ENCODE data around the gene PEA15.

PEA15 gene

DNA sequence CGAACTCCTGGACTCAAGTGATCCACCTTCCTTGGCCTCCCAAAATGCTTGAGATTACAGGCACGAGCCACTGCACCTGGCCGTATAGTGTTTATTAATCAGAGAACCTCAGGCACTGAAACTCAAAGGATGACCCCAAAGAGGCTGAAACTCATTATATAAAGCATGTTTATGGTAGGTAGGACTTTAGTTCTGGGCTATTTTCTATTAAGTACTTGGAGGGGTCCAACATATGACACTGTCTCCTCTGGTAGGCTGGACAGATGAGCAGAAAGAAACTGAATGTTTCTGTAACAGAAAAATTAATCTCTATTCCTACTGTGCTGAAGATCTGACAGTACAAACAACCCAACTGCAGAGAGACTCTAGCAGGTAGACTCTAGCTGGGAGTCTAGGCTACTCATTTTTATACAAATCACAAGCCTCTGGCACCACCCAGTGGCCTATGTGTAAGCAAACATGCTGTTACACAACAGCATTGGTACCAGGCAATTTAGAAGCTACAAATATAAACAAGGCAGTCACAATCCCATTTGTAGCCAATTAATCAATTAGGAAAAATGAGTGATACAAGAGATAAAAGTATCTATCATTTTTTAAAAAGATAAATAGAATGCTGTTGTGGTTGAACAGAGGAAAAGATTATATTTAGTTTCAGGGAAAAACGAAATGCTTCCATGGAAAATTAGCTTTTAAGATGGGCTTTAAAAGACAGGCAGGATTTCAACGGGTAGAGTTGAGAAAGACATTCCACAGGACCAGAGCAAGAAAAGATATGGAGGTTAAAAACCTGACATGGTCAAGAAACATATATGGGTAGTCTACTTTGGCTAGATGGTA, 46.7 kb downstream of the PEA15 start:
- DNase-seq (ENCODE audit: insufficient read length) (peak; percentile 23), FAIRE-seq (peak; percentile 5)
- TF ChIP-seq POLR2A (IDR thresholded peaks at IDR 0.05; ENCODE audit: low read depth, low read length) (no peak), TAF1 (IDR thresholded peaks at IDR 0.05; ENCODE audit: borderline replicate concordance, low read depth, low read length) (no peak), POLR2AphosphoS5 (IDR thresholded peaks at IDR 0.05; ENCODE audit: low read depth, low read length) (no peak)

DNA sequence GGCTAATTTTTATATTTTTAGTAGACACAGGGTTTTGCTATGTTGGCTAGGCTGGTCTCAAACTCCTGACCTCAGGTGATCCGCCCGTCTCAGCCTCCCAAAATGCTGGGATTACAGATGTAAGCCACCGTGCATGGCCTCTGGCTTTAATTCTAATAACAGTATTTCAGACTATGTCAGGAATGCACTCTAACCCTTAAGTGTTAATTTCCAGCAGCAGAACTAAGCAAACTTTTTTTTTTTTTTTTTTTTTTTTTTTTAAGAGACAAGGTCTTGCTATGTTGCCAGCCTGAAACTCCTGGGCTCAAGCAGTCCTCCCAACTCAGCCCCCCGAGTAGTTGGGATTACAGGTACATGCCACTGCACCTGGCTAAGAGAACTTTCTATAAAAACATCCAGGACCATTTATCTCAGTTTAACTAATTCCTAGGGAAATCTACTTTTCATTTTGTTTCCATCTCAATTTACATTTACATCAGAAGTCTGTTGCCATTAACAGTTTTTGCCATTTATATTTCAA, 50.7 kb downstream of the PEA15 start:
- no peak for DNase-seq (ENCODE audit: insufficient read length)
- no peak for FAIRE-seq
- TF ChIP-seq TAF1 (IDR thresholded peaks at IDR 0.05; ENCODE audit: borderline replicate concordance, low read depth, low read length), result no peak
- TF ChIP-seq POLR2AphosphoS5 (IDR thresholded peaks at IDR 0.05; ENCODE audit: low read depth, low read length), result no peak
- TF ChIP-seq POLR2A (IDR thresholded peaks at IDR 0.05; ENCODE audit: low read depth, low read length), result no peak

DNA sequence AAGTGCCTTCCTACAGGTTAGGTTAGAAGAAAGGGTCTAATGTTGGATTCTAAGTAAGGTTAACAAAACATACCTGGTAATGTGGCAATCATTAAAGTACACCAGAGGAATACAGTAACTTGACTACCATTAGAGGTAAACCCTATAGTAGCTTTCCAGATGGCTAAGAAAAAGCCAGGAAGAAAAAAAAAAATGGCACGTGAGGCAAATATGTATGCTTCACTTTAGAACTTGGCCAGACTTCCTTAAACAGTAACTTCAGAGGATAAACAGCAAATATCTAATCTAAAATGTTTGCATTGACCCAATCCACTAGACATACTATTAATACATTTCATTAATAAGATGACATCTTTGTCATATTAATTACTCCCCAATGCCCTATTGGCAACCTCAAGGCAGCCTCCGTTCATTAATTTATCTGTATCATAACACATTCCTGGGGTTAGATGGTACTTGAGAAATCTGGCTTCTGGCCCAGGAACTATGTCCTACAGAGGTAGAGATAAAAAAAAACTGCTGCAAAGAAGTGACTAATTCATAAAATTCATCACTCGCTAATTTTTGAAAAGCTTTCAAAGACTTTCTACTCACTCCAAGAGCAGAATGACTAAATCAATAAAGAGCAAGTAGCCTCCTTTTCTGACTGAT, 51.3 kb downstream of the PEA15 start:
- FAIRE-seq (peak; percentile 57), DNase-seq (ENCODE audit: insufficient read length) (no peak)

DNA sequence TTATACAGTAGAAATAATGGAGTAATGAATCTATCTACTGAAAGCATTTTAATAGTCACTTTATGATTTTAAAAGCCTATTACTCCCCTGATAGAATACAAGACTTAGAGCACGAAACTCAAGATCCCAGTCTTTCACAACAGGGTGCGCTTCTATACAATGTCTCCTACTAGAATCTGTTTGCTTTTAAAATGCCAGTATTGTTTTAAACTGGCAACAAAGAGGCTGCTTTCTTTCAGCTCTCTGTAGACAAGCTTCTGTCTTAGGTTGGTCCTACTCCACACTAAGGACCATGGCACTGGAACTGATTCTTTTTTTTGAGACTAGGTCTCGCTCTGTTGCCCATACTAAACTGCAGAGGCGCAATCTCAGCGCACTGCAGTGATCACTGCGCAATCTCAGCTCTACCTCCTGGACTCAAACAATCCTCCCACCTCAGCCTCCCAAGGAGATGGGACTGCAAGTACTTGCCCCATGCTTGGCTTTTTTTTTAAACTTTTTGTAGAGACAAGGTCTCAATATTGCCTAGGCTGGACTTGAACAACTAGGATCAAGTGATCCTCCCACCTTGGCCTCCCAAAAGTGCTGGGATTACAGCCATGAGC, 52.3 kb downstream of the PEA15 start:
- TF ChIP-seq POLR2A (IDR thresholded peaks at IDR 0.05; ENCODE audit: low read depth, low read length), result no peak
- no peak for TF ChIP-seq POLR2AphosphoS5 (IDR thresholded peaks at IDR 0.05; ENCODE audit: low read depth, low read length)
- TF ChIP-seq TAF1 (IDR thresholded peaks at IDR 0.05; ENCODE audit: borderline replicate concordance, low read depth, low read length), result no peak
- DNase-seq (ENCODE audit: insufficient read length) (no peak), FAIRE-seq (no peak)

More for the DNA sequence above, 51.3 kb downstream of the PEA15 start:
- TF ChIP-seq POLR2AphosphoS5 (IDR thresholded peaks at IDR 0.05; ENCODE audit: low read depth, low read length), result no peak
- no peak for TF ChIP-seq POLR2A (IDR thresholded peaks at IDR 0.05; ENCODE audit: low read depth, low read length)
- no peak for TF ChIP-seq TAF1 (IDR thresholded peaks at IDR 0.05; ENCODE audit: borderline replicate concordance, low read depth, low read length)

DNA sequence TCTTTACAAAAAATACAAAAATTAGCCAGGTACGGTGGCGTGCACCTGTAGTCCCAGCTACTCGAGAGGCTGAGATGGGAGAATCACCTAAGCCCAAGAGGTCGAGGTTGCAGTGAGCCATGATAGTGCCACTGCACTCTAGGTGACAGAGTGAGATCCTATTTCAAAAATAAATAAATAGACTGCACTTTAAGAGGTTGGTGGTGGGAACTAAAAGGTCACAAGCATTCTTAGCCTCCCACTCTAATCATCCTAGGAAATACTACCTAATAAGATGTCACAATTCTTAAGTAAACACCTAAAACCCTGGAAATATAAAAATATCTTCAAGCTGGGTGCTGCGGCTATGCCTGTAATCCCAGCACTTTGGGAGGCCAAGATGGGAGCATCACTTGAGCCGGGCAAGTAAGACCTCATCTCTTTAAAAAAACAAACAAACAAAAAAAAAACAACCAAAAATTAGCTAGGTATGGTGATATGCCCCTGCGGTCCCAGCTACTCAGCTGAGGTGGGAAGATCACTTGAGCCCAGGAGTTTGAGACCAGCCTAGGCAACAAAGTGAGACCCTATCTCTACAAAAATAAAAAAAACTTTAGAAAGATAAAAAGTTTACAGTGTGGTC, 53.1 kb downstream of the PEA15 start:
- DNase-seq (ENCODE audit: insufficient read length), result no peak
- FAIRE-seq, result no peak
- TF ChIP-seq POLR2AphosphoS5 (IDR thresholded peaks at IDR 0.05; ENCODE audit: low read depth, low read length) (no peak), TAF1 (IDR thresholded peaks at IDR 0.05; ENCODE audit: borderline replicate concordance, low read depth, low read length) (no peak), POLR2A (IDR thresholded peaks at IDR 0.05; ENCODE audit: low read depth, low read length) (no peak)

DNA sequence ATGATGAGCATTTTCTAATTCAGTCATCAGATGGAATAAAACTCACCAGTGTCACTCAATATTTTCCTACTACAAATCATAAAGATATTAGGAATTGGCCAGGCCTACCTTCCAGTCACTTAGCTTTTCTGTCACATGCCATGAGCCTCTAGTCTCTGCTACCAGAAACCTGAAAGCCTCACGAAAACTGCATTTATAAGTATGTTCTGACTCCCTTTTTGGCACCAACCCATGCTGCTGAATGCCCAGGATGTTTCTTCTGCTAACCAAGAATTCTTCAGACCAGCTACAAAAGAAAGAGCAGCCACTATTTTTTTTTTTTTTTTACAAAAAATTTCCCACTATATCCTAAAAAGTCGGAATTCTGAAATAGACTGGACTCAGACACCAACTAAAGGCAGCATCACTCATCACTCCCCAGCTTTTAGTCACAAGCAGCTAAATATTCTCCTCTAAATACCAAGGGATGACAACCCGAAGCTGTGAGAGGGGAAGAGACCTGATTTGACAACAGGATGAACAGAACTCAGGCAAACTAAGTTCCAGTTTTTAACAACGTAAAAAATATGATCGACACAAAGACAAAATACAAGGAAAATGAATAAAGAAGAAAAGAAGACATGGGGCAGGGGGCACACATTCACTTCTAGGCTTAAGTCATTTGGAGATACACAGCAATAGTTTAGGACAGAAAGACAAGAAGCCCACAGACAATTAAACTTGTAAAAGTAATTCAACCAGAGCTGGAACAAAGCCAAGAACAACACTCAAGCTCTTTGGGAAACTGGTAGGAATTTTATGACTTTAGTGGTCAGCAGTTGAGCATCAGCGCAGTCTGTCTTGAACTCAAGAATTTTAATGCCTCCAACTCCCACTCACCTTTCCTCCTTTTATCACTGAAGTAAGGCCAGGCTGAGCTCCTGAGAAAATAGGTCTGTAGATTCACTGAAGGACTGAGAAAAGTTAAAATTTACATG, 55.5 kb downstream of the PEA15 start:
- FAIRE-seq, result peak; percentile 67

DNA sequence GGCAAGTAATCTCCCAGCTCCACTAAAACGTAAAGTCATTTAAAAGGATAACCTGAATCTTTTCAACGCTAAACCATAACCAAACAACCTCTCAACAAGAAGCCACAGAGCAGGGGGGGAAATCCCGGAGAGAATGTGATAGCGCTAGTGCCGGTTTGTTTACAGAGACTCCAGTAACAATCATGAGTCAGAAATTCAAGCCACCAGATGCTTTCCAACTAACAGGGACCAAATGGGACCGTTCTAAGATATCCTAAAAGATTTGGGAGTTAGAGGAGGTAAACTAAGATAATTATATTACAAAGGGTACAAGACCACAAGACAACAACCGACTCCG, 56.3 kb downstream of the PEA15 start:
- peak; percentile 89 for FAIRE-seq

More for the DNA sequence above, 55.5 kb downstream of the PEA15 start:
- TF ChIP-seq TAF1 (IDR thresholded peaks at IDR 0.05; ENCODE audit: borderline replicate concordance, low read depth, low read length) (no peak), POLR2AphosphoS5 (IDR thresholded peaks at IDR 0.05; ENCODE audit: low read depth, low read length) (no peak)
- DNase-seq (ENCODE audit: insufficient read length), result no peak

DNA sequence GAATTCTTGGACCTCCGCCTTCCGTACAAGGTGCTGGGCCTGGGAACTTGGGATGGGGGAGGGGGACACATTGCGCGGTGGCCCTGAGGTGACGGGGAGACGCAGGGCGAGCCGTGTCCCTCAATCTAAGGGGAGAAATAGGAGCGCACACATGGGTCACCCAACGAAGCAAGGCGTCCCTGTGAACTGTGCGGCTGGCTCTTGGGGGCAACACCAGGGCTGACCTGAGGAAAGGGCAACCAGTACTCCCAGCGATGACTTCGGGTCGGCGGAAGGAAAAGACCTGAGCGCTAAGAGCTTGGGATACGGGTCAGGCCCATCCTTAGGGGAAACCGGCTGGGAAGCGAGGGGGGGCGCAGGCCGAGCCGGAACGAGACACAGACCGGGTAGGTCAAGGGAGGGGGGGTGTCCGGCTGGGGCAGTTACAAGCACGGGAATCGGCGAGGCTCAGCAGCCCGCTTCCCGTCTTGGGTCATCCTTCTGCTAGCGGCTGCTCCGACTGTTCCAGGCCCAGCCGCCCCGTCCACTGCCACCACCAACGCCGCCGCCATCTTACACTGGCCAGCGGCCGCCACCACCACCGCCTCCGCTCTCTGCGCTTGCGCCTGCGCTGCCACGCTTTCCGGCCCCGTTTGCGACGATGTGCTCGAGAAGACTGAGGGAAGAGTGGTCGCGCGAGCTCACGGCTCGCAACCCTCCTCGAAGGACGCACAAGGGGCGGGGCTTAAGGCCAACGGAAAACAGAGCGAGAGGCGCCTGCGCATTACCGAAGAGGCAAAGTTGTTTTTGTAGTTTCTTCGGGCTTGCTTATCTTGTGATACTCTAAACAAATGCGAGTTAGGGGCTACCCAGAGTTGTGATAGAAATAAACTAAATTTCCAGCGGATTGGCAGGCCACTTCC, 57.0 kb downstream of the PEA15 start, which contains the start of gene DCAF8:
DCAF8 (minus strand) TSS at position 657 of the 902 bp plus-strand sequence. CDS start 18,541 bp downstream, outside the sequence.
- FAIRE-seq, result peak; percentile 100
- peak; percentile 92 for TF ChIP-seq POLR2A (IDR thresholded peaks at IDR 0.05; ENCODE audit: low read depth, low read length)
- peak; percentile 97 for TF ChIP-seq TAF1 (IDR thresholded peaks at IDR 0.05; ENCODE audit: borderline replicate concordance, low read depth, low read length)
- TF ChIP-seq POLR2AphosphoS5 (IDR thresholded peaks at IDR 0.05; ENCODE audit: low read depth, low read length), result peak; percentile 76
- DNase-seq (ENCODE audit: insufficient read length), result peak; percentile 82

More for the DNA sequence above, 56.3 kb downstream of the PEA15 start:
- DNase-seq (ENCODE audit: insufficient read length), result peak; percentile 34
- TF ChIP-seq POLR2AphosphoS5 (IDR thresholded peaks at IDR 0.05; ENCODE audit: low read depth, low read length), result no peak
- TF ChIP-seq TAF1 (IDR thresholded peaks at IDR 0.05; ENCODE audit: borderline replicate concordance, low read depth, low read length), result no peak
- no peak for TF ChIP-seq POLR2A (IDR thresholded peaks at IDR 0.05; ENCODE audit: low read depth, low read length)

DNA sequence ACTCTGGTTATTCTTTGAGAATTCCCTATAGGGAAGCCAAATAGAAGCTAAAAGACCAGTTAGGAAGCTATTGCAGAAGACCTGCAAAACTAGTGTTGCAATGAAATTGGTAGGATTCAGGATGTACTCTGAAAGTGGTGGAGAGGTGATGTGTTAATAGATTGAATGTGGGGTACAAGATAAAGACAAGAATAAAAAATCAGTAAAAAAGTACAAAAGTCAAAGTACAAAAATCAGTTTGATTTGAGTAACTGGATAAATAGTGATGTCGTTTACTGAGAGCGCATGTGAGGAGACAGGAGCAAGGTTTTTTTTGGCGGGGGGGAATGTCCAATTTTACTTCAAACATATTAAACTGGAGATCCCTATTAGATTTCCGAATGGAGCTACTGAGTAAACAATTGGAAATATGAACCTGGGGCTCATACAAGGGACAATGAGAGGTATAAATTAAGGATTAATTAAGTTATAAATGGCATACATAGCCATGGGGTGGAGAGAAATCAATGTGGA, 59.7 kb downstream of the PEA15 start:
- DNase-seq (ENCODE audit: insufficient read length), result no peak
- no peak for FAIRE-seq
- TF ChIP-seq POLR2A (IDR thresholded peaks at IDR 0.05; ENCODE audit: low read depth, low read length), result no peak
- TF ChIP-seq POLR2AphosphoS5 (IDR thresholded peaks at IDR 0.05; ENCODE audit: low read depth, low read length), result no peak
- TF ChIP-seq TAF1 (IDR thresholded peaks at IDR 0.05; ENCODE audit: borderline replicate concordance, low read depth, low read length), result no peak

Data from GM12892 (cell line).